ENCODE data around the gene WNT4.

DNA sequence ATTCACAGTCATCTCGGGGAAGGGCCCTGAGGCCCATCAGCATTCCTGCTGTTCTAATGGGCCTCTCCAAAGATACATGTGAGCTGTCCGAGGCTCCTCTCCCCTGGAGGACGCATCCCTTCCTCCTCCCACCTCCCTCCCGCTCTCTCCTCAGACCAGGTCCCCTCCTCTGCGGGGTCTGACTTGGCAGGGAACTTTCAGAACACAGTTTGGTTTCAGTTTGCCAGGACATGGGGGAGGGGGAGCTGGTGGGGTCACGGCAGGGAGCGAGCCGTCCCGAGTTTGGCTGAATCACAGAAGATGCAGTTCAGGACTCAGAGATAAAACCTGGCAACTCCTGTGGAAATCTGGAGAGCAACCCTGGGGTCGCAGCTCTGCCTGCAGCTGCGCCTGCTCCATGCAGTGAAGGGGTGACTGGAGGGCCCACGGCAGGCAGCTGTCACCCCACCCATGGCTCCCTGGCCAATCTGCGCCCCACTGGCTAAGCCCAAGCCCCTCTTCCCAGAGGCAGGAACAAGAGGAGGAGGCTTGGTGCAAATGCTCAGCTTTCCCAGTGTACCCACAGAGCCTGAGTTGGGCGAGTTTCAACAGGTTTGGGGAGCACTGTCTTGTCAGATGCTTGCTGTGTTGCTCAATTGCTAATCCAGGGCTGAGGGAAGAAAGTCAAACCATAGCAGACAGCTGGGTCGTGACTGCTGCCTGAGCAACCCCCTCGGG, 5.7 kb downstream of the WNT4 start:
- TF ChIP-seq EZH2 (IDR thresholded peaks at IDR 0.05) (no peak), JUND (IDR thresholded peaks at IDR 0.05) (no peak), ZNF274 (IDR thresholded peaks at IDR 0.05; ENCODE audit: low read depth, low read length) (no peak), YY1 (IDR thresholded peaks at IDR 0.05; ENCODE audit: extremely low read depth, insufficient replicate concordance, low read depth, low read length) (no peak), TCF7L2 (IDR thresholded peaks at IDR 0.05; ENCODE audit: borderline replicate concordance, extremely low read depth, insufficient read depth, insufficient read length) (no peak), POLR2AphosphoS5 (IDR thresholded peaks at IDR 0.05; ENCODE audit: low read depth, low read length) (no peak), CEBPB (IDR thresholded peaks at IDR 0.05; ENCODE audit: low read depth) (no peak), POLR2A (IDR thresholded peaks at IDR 0.05; ENCODE audit: borderline replicate concordance, extremely low read depth, insufficient read depth, insufficient read length) (no peak)
- TF ChIP-seq, protein P1, sequence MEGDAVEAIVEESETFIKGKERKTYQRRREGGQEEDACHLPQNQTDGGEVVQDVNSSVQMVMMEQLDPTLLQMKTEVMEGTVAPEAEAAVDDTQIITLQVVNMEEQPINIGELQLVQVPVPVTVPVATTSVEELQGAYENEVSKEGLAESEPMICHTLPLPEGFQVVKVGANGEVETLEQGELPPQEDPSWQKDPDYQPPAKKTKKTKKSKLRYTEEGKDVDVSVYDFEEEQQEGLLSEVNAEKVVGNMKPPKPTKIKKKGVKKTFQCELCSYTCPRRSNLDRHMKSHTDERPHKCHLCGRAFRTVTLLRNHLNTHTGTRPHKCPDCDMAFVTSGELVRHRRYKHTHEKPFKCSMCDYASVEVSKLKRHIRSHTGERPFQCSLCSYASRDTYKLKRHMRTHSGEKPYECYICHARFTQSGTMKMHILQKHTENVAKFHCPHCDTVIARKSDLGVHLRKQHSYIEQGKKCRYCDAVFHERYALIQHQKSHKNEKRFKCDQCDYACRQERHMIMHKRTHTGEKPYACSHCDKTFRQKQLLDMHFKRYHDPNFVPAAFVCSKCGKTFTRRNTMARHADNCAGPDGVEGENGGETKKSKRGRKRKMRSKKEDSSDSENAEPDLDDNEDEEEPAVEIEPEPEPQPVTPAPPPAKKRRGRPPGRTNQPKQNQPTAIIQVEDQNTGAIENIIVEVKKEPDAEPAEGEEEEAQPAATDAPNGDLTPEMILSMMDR (IDR thresholded peaks at IDR 0.05 in 2 of 3, conservative IDR thresholded peaks at IDR 0.05 in 1 of 3; ENCODE audit: borderline replicate concordance in 1 of 3, insufficient read depth in 1 of 3, low read depth in 2 of 3, low read length in 2 of 3), result no peak
- TF ChIP-seq, protein P2, sequence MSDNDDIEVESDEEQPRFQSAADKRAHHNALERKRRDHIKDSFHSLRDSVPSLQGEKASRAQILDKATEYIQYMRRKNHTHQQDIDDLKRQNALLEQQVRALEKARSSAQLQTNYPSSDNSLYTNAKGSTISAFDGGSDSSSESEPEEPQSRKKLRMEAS (IDR thresholded peaks at IDR 0.05), result no peak

Data from HCT116 (cell line).